KMS-11 (cell line): ENCODE results near the gene PIK3R2.

Source experiments
- H2AFZ ChIP-seq: fragments of 200-600 bp; sonication (generic); 2 replicates; pipeline ENCODE4 v1.6.1; 2016; ENCODE audit warnings: antibody characterized with exemption, mixed run types, low read depth
- H3K27ac ChIP-seq: fragments of 200-600 bp; sonication (generic); 2 replicates; pipeline ENCODE4 v1.6.1; 2016; ENCODE audit warnings: mild to moderate bottlenecking, mixed run types
- H3K27me3 ChIP-seq: fragments of 200-600 bp; sonication (generic); 2 replicates; pipeline ENCODE4 v1.6.1; 2017; ENCODE audit warnings: mild to moderate bottlenecking, low read depth, mixed run types, moderate library complexity; ENCODE audit not compliant: insufficient read depth
- H3K36me3 ChIP-seq: fragments of 200-600 bp; sonication (generic); 2 replicates; pipeline ENCODE4 v1.6.1; 2017; ENCODE audit warnings: mild to moderate bottlenecking, mixed run types; ENCODE audit not compliant: insufficient read depth
- H3K4me1 ChIP-seq: fragments of 200-600 bp; sonication (generic); 2 replicates; pipeline ENCODE4 v1.6.1; 2016; ENCODE audit warnings: mild to moderate bottlenecking, low read depth, mixed run types; ENCODE audit not compliant: poor library complexity, severe bottlenecking
- H3K4me2 ChIP-seq: fragments of 200-600 bp; sonication (generic); 2 replicates; pipeline ENCODE4 v1.7.0; 2016; ENCODE audit warnings: mild to moderate bottlenecking, mixed run types
- H3K4me3 ChIP-seq: fragments of 200-600 bp; sonication (generic); IDR thresholded peaks from 2 replicates; pipeline ENCODE4 v1.6.1; 2017; ENCODE audit warnings: low read depth, low read length, mixed read lengths; ENCODE audit not compliant: insufficient read depth
- H3K79me2 ChIP-seq: fragments of 200-600 bp; sonication (generic); 2 replicates; pipeline ENCODE4 v1.6.1; 2016; ENCODE audit warnings: low read depth, mixed run types; ENCODE audit not compliant: insufficient read depth
- H3K9ac ChIP-seq: fragments of 200-600 bp; sonication (generic); 2 replicates; pipeline ENCODE4 v1.6.1; 2016; ENCODE audit warnings: mild to moderate bottlenecking, mixed run types
- H4K20me1 ChIP-seq: fragments of 200-600 bp; sonication (generic); 2 replicates; pipeline ENCODE4 v1.6.1; 2016; ENCODE audit warnings: mild to moderate bottlenecking, mixed run types; ENCODE audit not compliant: insufficient read depth
- CTCF ChIP-seq: fragments of 200-600 bp; sonication (generic); conservative IDR thresholded peaks from 2 replicates; pipeline ENCODE4 v1.6.1; 2017; ENCODE audit warnings: low read depth, mild to moderate bottlenecking, antibody characterized with exemption, low read length, moderate library complexity, mixed read lengths

Gene PIK3R2

DNA sequence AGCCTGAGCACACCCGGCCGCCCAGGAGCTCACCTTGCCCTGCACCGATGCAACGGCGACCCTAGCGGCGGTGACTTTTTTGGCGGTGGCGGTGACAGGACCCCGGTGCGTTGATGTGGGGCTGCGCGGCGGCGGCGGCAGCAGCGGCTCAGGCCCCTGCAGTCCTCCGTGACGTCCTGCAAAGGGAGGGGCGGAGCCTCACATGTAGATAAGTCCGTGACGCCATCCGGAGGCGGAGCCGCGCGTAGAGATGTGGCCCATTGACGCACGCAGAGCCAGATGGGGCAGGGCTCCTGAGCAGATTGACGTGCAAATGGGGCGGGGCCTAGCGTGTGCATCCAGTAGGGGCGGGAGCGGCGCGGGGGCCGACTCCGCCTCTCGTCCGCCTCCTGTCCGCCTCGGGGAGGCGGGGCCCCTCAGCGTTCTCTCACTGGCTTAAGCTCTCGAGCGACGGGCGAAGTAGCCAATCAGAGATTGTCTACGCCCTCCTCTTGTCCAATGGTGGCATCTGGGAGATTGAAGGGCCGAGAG is 51.0 kb downstream of the PIK3R2 start, which contains the start of gene RAB3A:
Gene RAB3A, minus strand, starts transcription at position 180 of the 531 bp plus-strand sequence. CDS start 1,302 bp downstream, outside the sequence.
- H2AFZ ChIP-seq, result peak within 1 kb of the TSS; percentile 77
- peak within 1 kb of the TSS; percentile 51 for H3K27ac ChIP-seq
- TF ChIP-seq CTCF, result no peak
- peak within 1 kb of the TSS; percentile 91 for H3K4me2 ChIP-seq
- no peaks in the 10 kb centered on the region; the same call in 1 of the 2 replicates for H3K79me2 ChIP-seq
- no peak within 1 kb of the TSS for H3K4me3 ChIP-seq
- H3K36me3 ChIP-seq, result no peaks in the 10 kb centered on the region
- no peaks in the 10 kb centered on the region for H4K20me1 ChIP-seq
- H3K27me3 ChIP-seq, result peaks cover 20% of the 10 kb centered on the region
- H3K4me1 ChIP-seq, result peaks cover 8% of the 10 kb centered on the region
- peak within 1 kb of the TSS; percentile 55; the same call in 1 of the 2 replicates for H3K9ac ChIP-seq

DNA sequence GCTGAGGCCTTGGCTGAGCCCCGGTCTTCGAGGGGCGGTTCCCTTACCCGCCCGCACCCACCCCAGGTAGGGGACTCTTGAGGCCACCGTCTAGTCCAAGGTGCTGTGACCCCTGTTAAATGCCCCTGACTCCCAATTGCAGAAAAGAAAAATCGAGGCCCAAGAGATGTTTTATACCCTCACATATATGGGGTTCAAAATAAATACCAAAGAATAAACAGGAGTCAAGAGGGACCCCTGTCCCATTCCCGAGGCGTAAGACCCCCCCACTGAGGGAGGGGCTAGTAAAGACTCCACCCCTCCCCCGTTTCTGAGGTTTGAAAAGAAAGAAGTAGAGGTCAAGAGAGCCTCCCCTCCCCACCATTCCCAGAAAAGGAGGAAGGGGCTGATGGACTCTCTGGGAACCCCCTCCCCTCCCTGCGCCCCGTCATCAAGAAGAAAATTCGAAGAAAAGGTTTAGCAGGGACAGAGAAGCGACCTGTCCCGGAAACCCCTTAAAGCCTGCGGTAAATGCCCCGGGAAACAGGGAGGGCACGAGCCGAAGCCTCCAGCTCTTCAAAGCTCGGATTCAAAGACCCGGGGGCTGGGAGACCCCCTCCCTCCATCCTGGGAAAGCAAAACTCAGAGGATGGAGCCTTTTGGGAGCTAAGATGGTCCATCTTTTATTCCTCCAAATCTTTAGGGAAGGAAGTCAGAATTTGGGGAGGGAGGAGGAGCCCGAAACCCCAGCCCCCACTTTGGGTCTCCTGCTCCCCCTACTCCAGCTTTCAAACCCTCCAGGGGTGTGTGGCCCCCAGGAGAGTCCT is 51.6 kb downstream of the PIK3R2 start:
- no peak for TF ChIP-seq CTCF
- no peaks in the 10 kb centered on the region; the same call in 1 of the 2 replicates for H3K79me2 ChIP-seq
- peak overlapping the region; percentile 90 for H3K4me2 ChIP-seq
- no peak overlapping the region for H3K4me3 ChIP-seq
- H3K36me3 ChIP-seq, result no peaks in the 10 kb centered on the region
- H3K27me3 ChIP-seq, result peaks cover 27% of the 10 kb centered on the region
- no peaks in the 10 kb centered on the region for H4K20me1 ChIP-seq
- H3K4me1 ChIP-seq, result peaks cover 8% of the 10 kb centered on the region
- peak overlapping the region; percentile 77 for H2AFZ ChIP-seq
- peak overlapping the region; percentile 55; the same call in 1 of the 2 replicates for H3K9ac ChIP-seq
- H3K27ac ChIP-seq, result peak overlapping the region; percentile 51

- TF ChIP-seq CTCF, result no peak
- Histone ChIP-seq H3K4me3 (no peak overlapping the region), H3K4me2 (peak overlapping the region; percentile 90), H3K27me3 (peaks cover 32% of the 10 kb centered on the region), H3K9ac (peak overlapping the region; percentile 55; the same call in 1 of the 2 replicates), H3K36me3 (no peaks in the 10 kb centered on the region), H3K27ac (peak overlapping the region; percentile 51), H3K79me2 (no peaks in the 10 kb centered on the region; the same call in 1 of the 2 replicates), H4K20me1 (no peaks in the 10 kb centered on the region), H2AFZ (peak overlapping the region; percentile 77), H3K4me1 (peaks cover 8% of the 10 kb centered on the region)
Observed at GRCh38 chr19:18205200-18205892, 52.4 kb downstream of the PIK3R2 start.

- H3K27ac ChIP-seq, result no peak overlapping the region
- no peak overlapping the region for H2AFZ ChIP-seq
- no peaks in the 10 kb centered on the region for H3K36me3 ChIP-seq
- peaks cover 38% of the 10 kb centered on the region for H3K27me3 ChIP-seq
- no peak overlapping the region for H3K9ac ChIP-seq
- peaks cover 8% of the 10 kb centered on the region for H3K4me1 ChIP-seq
- no peaks in the 10 kb centered on the region for H4K20me1 ChIP-seq
- H3K4me2 ChIP-seq, result no peak overlapping the region
- no peak for TF ChIP-seq CTCF
- H3K4me3 ChIP-seq, result no peak overlapping the region
- no peaks in the 10 kb centered on the region; the same call in 1 of the 2 replicates for H3K79me2 ChIP-seq
Observed at GRCh38 chr19:18206018-18206417, 53.1 kb downstream of the PIK3R2 start.
